ENCODE results near the gene DGAT2.
"Not testable (repeated sequence)": the region's sequence is repeated elsewhere in the genome, so short reads cannot be mapped to it uniquely, and the experiment has no call there.

DGAT2 gene

DNA sequence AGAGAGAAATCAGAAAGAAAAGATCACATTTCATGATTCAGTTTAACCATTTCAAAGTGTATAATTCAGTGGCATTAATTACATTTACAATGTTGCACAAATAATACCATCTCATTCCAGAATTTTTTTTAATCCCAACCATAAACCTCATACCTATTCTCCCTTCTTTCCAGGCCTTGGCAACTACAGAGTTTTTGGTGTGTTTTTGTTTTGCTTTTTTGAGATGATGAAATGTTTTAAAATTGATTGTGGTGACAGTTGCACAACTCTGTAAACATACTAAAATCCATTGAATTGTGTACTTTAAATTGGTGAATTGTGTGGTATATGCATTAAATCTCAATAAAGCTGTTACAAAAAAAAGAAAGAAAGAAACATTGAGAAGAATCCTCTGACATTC, 13.6 kb upstream of the DGAT2 start:
- not testable (repeated sequence) for DNase-seq (ENCODE audit: low read depth in 2 of 2)

DNA sequence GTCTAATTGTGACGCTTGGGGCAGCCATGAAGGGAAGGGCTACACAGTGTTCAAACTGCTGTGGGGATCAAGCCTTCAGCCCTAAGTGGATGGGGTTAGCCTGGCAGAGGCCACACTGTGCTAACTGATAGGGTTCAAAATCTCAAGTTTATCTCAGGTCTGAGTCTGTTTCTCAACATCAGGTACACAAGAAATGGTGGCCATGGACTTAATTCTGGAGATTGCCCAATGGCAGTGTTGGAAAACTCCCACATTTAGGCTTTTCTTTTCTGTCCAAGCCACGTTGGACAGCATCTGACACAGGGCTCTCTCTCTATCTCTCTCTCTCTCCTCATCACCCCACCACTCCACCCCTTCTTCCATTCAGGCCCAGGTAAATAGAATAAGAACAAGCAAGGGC, 10.9 kb upstream of the DGAT2 start:
- no peak for DNase-seq (ENCODE audit: low read depth in 2 of 2)

- DNase-seq (ENCODE audit: low read depth in 2 of 2), result no peak
Observed at GRCh38 chr11:75759832-75760231, 8.7 kb upstream of the DGAT2 start.

- no peak for DNase-seq (ENCODE audit: low read depth in 2 of 2)
Observed at GRCh38 chr11:75760243-75760642, 8.3 kb upstream of the DGAT2 start.

GRCh38 chr11:75760710-75761493, 7.7 kb upstream of the DGAT2 start:
- no peak for DNase-seq (ENCODE audit: low read depth in 2 of 2)

DNA sequence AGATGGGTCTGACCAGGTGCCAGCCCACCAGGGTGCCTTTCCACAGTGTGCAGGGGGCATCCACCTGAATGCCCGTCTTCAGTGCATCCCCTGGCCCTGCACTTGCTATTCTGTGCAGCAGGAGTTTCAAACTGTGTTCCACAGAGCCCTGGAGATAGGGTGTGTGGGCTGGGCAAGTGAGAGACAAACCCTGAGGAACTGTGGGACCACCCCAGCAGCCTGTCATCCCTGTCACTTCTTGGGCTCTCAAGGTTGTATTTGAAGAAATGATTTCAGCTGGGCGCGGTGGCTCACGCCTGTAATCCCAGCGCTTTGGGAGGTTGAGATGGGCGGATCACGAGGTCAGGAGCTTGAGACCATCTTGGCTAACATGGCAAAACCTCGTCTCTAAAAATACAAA, 6.4 kb upstream of the DGAT2 start:
- no peak for DNase-seq (ENCODE audit: low read depth in 2 of 2)

DNA sequence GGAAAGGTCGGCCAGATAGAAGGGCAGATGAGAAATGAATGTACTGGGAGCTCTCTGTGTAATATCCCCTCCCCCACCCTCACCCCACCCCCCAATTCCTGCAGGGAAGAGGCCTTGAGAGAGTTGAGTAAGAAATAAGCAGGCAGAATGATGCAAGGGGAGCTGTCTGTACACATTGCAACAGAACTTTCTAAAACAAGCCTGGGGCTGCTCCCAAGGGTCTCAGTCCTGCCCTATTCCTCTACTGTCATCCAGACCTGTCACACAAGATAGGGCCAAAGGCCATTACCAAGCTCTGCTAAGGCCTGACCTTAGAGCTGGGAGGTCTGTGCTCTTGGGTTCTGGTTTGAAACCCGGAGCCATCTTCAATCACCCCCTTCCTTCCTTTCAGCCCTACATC, 5.7 kb upstream of the DGAT2 start:
- DNase-seq (ENCODE audit: low read depth in 2 of 2), result no peak

GRCh38 chr11:75763846-75764245, 4.7 kb upstream of the DGAT2 start:
- no peak for DNase-seq (ENCODE audit: low read depth in 2 of 2)

- no peak for DNase-seq (ENCODE audit: low read depth in 2 of 2)
Observed at GRCh38 chr11:75765116-75765515, 3.5 kb upstream of the DGAT2 start.

- no peak for DNase-seq (ENCODE audit: low read depth in 2 of 2)
Observed at GRCh38 chr11:75766443-75767227, 1.9 kb upstream of the DGAT2 start.

GRCh38 chr11:75767228-75767572, 1.4 kb upstream of the DGAT2 start:
- no peak for DNase-seq (ENCODE audit: low read depth in 2 of 2)

- no peak for DNase-seq (ENCODE audit: low read depth in 2 of 2)
Observed at GRCh38 chr11:75767793-75768111, 826 bp upstream of the DGAT2 start.

- no peak for DNase-seq (ENCODE audit: low read depth in 2 of 2)
Observed at GRCh38 chr11:75768909-75769771, 562 bp downstream of the DGAT2 start.

DNA sequence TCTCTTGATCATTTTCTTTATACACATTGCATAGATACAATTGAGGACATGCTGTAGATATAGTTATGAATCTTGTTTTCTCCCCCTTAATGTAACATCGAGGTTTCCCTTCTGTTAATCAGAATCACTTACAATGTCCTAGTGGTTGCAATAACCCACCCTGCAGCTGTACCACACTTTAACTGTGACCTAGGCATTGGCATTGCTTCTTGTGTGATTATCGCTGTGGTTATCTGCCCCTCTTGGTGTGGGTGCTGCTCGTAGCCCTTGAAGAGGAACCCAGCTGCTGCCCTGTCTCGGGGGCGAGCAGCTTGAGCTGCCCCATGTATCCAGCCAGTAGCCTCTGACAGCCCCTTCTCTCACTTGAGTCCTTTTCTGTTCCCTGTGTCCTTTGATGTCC, 1.5 kb downstream of the DGAT2 start:
- no peak for DNase-seq (ENCODE audit: low read depth in 2 of 2)

- DNase-seq (ENCODE audit: low read depth in 2 of 2), result no peak
Observed at GRCh38 chr11:75771646-75772410, 3.2 kb downstream of the DGAT2 start.

DNA sequence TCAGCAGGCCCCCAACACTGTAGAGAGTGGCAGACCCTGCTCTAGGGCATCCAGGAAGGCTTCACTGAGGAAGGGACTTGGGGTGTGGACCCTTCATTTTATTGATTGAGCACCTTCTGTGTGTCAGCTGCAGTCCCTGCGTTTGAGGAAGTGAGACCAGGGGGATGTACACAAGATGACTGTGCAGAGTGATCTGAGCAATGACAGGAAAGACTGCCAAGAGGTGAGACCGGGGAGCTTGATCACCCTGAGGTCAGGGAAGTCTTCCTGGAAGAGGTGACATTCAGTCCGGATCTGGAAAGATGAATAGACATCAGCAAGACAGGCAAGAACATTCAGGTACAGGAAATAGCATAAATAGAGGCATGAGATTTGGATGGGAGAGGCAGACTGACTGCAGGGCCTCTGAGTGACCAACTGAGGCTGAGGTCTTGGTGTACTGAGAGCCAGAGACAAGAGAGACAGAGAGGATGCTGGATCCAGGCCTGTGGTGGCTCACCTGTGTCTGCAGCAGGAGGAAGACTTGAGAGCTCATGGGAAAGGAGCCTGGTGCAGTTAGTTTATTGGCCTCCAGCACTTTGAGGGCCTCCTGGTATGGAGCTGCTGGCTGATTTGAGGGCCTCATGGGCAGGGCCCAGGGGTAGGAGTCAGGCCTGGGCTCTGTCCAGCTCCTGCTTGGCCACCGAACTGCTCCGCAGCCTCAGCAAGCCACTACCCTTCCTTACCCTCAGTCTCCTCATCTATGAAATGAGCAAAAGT, 5.2 kb downstream of the DGAT2 start:
- no peak for DNase-seq (ENCODE audit: low read depth in 2 of 2)

- DNase-seq (ENCODE audit: low read depth in 2 of 2), result no peak
Observed at GRCh38 chr11:75775056-75775455, 6.5 kb downstream of the DGAT2 start.

- DNase-seq (ENCODE audit: low read depth in 2 of 2), result no peak
Observed at GRCh38 chr11:75776546-75776945, 8.0 kb downstream of the DGAT2 start.

DNA sequence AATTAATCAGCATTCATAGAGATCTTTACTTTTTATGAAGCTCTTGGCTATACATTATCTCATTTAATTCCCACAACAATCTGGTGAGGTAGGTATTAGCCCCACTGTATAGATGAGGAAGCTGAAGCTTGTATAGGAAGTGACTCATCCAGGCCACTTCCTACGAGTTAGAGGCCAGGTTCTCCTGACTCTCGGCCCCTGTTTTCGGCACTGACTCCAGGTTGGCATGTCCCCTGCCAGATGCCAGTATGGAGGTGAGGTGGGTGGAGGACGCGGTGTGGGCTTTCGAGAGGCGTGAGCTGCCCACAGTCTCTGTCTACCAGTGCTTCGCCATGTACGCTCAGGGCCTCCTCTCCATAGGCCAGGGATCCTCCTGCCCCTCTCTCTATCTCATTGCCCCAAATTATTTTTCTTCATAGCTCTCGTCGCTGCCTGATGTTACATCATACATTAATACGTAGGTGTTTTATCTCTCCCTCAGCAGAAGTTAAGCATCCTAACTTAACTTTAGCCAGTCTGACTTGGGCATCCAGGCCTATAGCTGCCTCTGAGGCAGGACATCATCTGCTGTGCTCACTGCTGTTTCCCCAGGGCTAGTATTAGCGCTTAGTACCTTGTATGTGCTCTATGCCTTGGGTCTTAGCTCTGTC, 9.0 kb downstream of the DGAT2 start:
- no peak for DNase-seq (ENCODE audit: low read depth in 2 of 2)

DNA sequence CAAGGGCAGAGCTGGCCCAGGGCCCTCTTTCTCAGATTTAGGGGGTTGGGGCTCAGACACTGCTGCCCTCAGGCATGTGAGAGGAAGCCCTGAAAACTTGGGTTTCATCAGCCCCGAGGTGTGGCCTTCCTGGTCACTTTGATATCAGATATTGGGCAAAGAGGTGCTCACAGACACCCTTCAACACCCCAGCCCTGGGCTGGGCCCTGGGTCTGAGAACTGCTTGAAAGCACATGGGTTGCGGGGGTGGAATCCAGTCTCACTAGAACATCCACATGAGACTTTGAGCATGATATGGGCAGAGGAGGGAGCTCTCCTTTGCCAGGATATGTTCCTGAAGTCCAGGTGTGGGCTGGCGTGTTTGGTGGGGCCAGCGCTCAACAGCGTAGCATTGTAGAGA, 10.4 kb downstream of the DGAT2 start:
- no peak for DNase-seq (ENCODE audit: low read depth in 2 of 2)

GRCh38 chr11:75779960-75780359, 11.4 kb downstream of the DGAT2 start:
- DNase-seq (ENCODE audit: low read depth in 2 of 2), result no peak
